Measurements from ENCODE around the gene GLCE.
"Not testable (repeated sequence)": the region's sequence is repeated elsewhere in the genome, so short reads cannot be mapped to it uniquely, and the experiment has no call there.

GLCE gene

GRCh38 chr15:69297642-69298353 is 137.4 kb downstream of the GLCE start:
- no peak overlapping the region for H3K4me3 ChIP-seq (replicated peaks; ENCODE audit: low read depth, low read length)

GRCh38 chr15:69298354-69298696 is 137.9 kb downstream of the GLCE start:
- H3K4me3 ChIP-seq (replicated peaks; ENCODE audit: low read depth, low read length) = no peak overlapping the region
- H3K27me3 ChIP-seq (replicated peaks; ENCODE audit: control insufficient read depth, insufficient read depth, low read length) = no peaks in the 10 kb centered on the region; the same call in none of the 2 replicates
- no peak for DNase-seq (ENCODE audit: extremely low read depth, insufficient read length)
- H3K36me3 ChIP-seq (ENCODE audit: control insufficient read depth, insufficient read depth, low read length) = no peaks in the 10 kb centered on the region
- TF ChIP-seq CTCF (IDR thresholded peaks at IDR 0.05; ENCODE audit: insufficient read depth, low read length, poor library complexity, severe bottlenecking) = no peak

More at GRCh38 chr15:69297642-69298353, 137.4 kb downstream of the GLCE start:
- Histone ChIP-seq H3K36me3 (ENCODE audit: control insufficient read depth, insufficient read depth, low read length) (no peaks in the 10 kb centered on the region), H3K27me3 (replicated peaks; ENCODE audit: control insufficient read depth, insufficient read depth, low read length) (no peaks in the 10 kb centered on the region; the same call in none of the 2 replicates)
- DNase-seq (ENCODE audit: extremely low read depth, insufficient read length) = no peak
- TF ChIP-seq CTCF (IDR thresholded peaks at IDR 0.05; ENCODE audit: insufficient read depth, low read length, poor library complexity, severe bottlenecking) = no peak

DNA sequence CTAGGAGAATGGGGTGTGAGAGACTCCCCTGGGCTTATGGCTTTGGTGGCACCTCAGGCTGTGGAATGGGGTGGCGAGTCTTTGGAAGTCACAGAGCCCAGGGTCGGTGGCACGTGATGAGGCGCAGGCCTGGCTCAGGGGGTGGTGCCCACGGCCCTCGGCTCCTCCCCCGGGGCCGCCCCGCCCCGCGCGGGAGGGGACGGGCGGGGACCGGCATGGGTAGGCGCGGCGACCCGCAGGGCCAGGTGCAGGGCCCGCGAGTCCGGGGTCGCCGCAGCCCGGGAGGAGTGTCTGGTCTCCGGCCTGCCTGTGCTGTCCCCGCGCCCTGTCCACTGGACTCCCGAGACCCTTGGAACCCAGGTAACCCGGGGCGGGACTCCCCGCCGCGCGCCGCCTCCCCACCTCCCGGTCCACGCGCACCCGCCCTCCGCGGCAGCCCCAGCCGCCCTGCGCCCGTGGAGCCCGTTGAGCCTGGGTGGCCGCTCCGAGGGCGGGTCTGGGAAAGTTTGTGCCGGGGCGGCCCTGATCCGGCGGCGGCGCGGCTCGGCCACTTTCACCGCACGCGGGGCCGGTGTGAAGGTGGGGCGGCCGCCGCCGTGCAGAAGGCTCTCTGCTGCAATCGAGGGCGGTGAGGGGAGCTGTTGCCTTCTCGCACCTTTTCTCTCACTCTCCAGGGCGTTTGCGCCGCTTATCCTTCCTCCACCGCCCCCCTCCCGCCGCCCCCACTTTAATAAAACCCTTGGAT is 138.4 kb downstream of the GLCE start, which contains the start of gene PAQR5:
PAQR5 (plus strand) TSS at position 216 of the 745 bp plus-strand sequence. CDS start 61,169 bp downstream, outside the sequence.
- no peak for TF ChIP-seq CTCF (IDR thresholded peaks at IDR 0.05; ENCODE audit: insufficient read depth, low read length, poor library complexity, severe bottlenecking)
- no peak for DNase-seq (ENCODE audit: extremely low read depth, insufficient read length)
- Histone ChIP-seq H3K4me3 (replicated peaks; ENCODE audit: low read depth, low read length) (no peak within 1 kb of the TSS), H3K36me3 (ENCODE audit: control insufficient read depth, insufficient read depth, low read length) (no peaks in the 10 kb centered on the region), H3K27me3 (replicated peaks; ENCODE audit: control insufficient read depth, insufficient read depth, low read length) (no peaks in the 10 kb centered on the region; the same call in none of the 2 replicates)

DNA sequence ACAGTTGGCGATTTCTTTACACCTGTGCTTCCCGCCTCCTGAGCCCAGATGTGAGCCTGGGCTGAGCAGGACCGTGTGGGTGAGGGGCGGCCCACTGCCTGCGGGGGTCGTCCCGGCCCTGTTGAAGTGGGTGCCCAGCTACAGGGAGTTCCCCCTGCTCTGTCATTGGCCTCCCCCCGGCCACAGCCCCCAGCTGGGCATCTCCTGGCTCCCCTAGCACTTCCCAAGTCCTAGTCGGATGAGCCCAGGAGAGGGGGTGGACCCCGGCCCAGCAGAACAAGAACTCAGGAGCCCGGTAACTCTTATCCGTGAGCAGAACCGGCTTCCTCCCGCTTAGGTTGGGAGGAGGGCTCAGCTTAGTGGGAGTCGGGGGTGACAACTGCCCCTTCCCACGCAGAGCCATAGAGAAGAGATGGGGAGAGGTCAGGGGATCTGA is 139.0 kb downstream of the GLCE start:
- TF ChIP-seq CTCF (IDR thresholded peaks at IDR 0.05; ENCODE audit: insufficient read depth, low read length, poor library complexity, severe bottlenecking) = no peak
- no peak for DNase-seq (ENCODE audit: extremely low read depth, insufficient read length)
- H3K27me3 ChIP-seq (replicated peaks; ENCODE audit: control insufficient read depth, insufficient read depth, low read length) = no peaks in the 10 kb centered on the region; the same call in none of the 2 replicates
- H3K4me3 ChIP-seq (replicated peaks; ENCODE audit: low read depth, low read length) = no peak overlapping the region
- H3K36me3 ChIP-seq (ENCODE audit: control insufficient read depth, insufficient read depth, low read length) = no peaks in the 10 kb centered on the region

DNA sequence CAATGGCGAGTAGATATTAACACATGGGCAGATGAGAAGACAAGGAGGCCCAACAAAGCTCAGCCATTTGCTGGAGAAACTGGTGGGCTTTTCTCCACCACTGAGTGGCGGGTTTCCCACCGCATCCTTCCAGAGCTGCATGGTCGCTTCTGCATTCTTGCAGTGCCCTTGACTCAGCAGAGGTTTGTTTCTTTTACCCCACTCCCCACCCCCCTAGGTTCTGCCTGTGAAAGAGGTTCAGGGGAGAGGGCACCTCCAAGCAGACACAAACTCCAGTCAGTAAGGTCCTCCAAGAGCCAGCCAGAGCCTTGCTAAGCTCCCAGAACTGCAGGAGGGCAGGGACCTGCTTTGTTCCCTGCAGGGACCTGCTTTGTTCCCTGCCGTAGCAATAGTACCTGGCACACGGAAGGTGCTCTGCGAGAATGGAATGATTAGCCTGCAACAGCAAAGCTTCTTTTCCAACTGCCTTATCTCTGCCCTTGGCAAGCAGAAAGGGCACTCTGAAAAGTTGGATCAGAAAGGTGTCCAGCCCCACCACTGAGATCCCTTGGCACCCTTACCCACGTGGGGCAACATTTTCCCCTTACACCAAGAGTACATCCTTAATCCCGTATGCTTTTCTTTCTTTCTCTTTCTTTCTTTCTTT is 139.6 kb downstream of the GLCE start:
- no peak for TF ChIP-seq CTCF (IDR thresholded peaks at IDR 0.05; ENCODE audit: insufficient read depth, low read length, poor library complexity, severe bottlenecking)
- H3K27me3 ChIP-seq (replicated peaks; ENCODE audit: control insufficient read depth, insufficient read depth, low read length) = no peaks in the 10 kb centered on the region; the same call in none of the 2 replicates
- DNase-seq (ENCODE audit: extremely low read depth, insufficient read length) = no peak
- no peaks in the 10 kb centered on the region for H3K36me3 ChIP-seq (ENCODE audit: control insufficient read depth, insufficient read depth, low read length)
- no peak overlapping the region for H3K4me3 ChIP-seq (replicated peaks; ENCODE audit: low read depth, low read length)

DNA sequence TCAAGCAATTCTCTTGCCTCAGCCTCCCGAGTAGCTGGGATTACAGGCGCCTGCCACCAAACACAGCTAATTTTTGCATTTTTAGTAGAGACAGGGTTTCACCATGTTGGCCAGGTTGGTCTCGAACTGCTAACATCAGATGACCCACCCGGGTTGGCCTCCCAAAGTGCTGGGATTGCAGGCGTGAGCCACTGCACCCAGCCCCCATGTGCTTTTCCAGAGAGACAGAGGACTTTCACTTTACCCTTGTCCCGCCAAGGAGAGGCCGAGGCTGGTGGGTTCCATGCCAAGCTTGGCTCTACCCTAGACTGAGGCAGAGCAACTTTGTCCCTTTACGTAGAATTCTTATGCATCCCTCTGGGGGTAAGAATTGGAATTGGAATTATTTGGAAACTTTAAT is 140.7 kb downstream of the GLCE start:
- H3K27me3 ChIP-seq (replicated peaks; ENCODE audit: control insufficient read depth, insufficient read depth, low read length); H3K36me3 ChIP-seq (ENCODE audit: control insufficient read depth, insufficient read depth, low read length); DNase-seq (ENCODE audit: extremely low read depth, insufficient read length); H3K4me3 ChIP-seq (replicated peaks; ENCODE audit: low read depth, low read length): not testable (repeated sequence)

DNA sequence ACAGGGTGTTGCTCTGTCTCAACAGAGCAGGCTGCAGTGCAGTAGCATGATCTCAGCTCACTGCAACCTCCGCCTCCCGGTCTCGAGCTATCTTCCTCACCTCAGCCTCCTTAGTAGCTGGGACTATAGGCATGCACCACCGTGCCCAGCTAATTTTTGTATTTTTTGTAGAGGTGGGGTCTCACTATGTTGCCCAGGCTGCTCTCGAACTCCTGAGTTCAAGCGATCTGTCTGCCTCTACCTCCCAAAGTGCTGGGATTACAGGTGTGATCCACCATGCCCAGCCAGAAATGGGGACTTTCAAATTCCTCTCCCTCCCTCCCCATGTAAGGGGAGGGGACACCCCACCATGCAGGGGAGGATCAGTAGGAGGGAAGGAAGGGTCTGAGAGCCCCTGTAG is 141.7 kb downstream of the GLCE start:
- H3K27me3 ChIP-seq (replicated peaks; ENCODE audit: control insufficient read depth, insufficient read depth, low read length); H3K36me3 ChIP-seq (ENCODE audit: control insufficient read depth, insufficient read depth, low read length); DNase-seq (ENCODE audit: extremely low read depth, insufficient read length); H3K4me3 ChIP-seq (replicated peaks; ENCODE audit: low read depth, low read length): not testable (repeated sequence)
